Ovary (tissue), 3 donors: ENCODE results near the gene CELF2.

Experiments
- POLR2A ChIP-seq: fragments of 450-650 bp; IDR thresholded peaks from one replicate; pipeline ENCODE4 v1.6.1; 2017; ENCODE audit warnings: antibody characterized with exemption, mild to moderate bottlenecking, moderate library complexity
- TF ChIP-seq, protein P1 (sequence below), 3 donors: fragments of 450-650 bp in 2 of 3; fragments of 200-600 bp in 1 of 3; IDR thresholded peaks; one replicate each; pipeline versions ENCODE4 v1.5.1 to v1.8.0; 2016 to 2022; ENCODE audit warnings: antibody characterized with exemption in 3 of 3, mild to moderate bottlenecking in 1 of 3
- donor health status: DM: no; HTN: no; CAD: no.

DNA sequence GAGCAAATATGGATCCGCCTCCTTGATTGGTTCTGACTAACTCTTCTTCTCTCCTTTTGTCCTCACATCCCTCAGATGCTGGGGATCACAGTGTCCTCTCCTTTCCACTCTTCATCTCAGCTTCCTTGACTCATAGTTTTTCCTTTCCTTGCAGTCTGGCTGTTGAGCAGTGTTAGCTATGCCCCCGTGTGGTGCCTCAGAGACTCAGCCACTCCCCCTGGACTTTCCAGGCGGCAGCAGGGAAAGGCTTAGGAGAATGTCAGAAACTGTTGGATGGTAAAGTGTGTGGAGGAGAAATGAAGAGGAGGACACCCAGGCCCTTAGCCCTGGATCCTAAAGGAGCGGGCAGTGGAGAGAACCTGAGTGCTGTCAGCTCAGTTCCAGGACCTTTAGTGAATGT is 267.5 kb downstream of the CELF2 start:
- TF ChIP-seq, protein P1, sequence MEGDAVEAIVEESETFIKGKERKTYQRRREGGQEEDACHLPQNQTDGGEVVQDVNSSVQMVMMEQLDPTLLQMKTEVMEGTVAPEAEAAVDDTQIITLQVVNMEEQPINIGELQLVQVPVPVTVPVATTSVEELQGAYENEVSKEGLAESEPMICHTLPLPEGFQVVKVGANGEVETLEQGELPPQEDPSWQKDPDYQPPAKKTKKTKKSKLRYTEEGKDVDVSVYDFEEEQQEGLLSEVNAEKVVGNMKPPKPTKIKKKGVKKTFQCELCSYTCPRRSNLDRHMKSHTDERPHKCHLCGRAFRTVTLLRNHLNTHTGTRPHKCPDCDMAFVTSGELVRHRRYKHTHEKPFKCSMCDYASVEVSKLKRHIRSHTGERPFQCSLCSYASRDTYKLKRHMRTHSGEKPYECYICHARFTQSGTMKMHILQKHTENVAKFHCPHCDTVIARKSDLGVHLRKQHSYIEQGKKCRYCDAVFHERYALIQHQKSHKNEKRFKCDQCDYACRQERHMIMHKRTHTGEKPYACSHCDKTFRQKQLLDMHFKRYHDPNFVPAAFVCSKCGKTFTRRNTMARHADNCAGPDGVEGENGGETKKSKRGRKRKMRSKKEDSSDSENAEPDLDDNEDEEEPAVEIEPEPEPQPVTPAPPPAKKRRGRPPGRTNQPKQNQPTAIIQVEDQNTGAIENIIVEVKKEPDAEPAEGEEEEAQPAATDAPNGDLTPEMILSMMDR (IDR thresholded peaks at IDR 0.05), result no peak
- no peak for TF ChIP-seq POLR2A
